K562 (cell line): ENCODE data around the gene BTBD18. TPM values are rescaled to one million over a fixed set of nuclear protein-coding genes. Genes with fewer than 3 reads are reported as not detected.

Experiments used
- BRF2 ChIP-seq: IDR thresholded peaks from 3 replicates; pipeline ENCODE4 v1.6.1; 2011; ENCODE audit warnings: borderline replicate concordance, mild to moderate bottlenecking; ENCODE audit not compliant: insufficient read length, insufficient read depth
- CTCF ChIP-seq, 3 experiments: IDR thresholded peaks in 2 of 3; conservative IDR thresholded peaks in 1 of 3; 2 replicates each; pipeline ENCODE4 v1.5.1; 2011 to 2012; ENCODE audit warnings: low read length in 3 of 3, mild to moderate bottlenecking in 3 of 3, control low read depth in 2 of 3, improper control_type of control experiment in 1 of 3, inconsistent platforms in 1 of 3, low read depth in 1 of 3, mixed read lengths in 1 of 3, moderate library complexity in 1 of 3; ENCODE audit not compliant: insufficient read depth in 2 of 3
- ESRRB ChIP-seq: fragments of 250-450 bp; sonication (Bioruptor Pico); IDR thresholded peaks from 2 replicates; pipeline ENCODE4 v1.5.0; 2020; ENCODE audit warnings: mild to moderate bottlenecking, moderate library complexity, borderline replicate concordance
- FOXJ2 ChIP-seq: fragments of 200-800 bp; sonication (Bioruptor generic); IDR thresholded peaks from 2 replicates; pipeline ENCODE4 v1.6.1; 2016; ENCODE audit warnings: missing genetic modification characterization, missing compliant biosample characterization
- GTF2A2 ChIP-seq: IDR thresholded peaks from 2 replicates; pipeline ENCODE4 v1.6.1; 2016; ENCODE audit warnings: mild to moderate bottlenecking, missing genetic modification characterization, missing compliant biosample characterization
- HCFC1 ChIP-seq: IDR thresholded peaks from 2 replicates; pipeline ENCODE4 v1.6.1; 2012; ENCODE audit warnings: low read depth, low read length, improper control_type of control experiment
- HLTF ChIP-seq: fragments of 450-650 bp; IDR thresholded peaks from 2 replicates; pipeline ENCODE4 v1.6.1; 2016
- JUNB ChIP-seq: fragments of 450-650 bp; formaldehyde crosslinking; conservative IDR thresholded peaks from 2 replicates; pipeline ENCODE4 v1.4.0; 2020; ENCODE audit warnings: mild to moderate bottlenecking
- MED1 ChIP-seq: sonication (generic); formaldehyde crosslinking; IDR thresholded peaks from 2 replicates; pipeline ENCODE4 v1.8.1; 2023; ENCODE audit warnings: missing genetic modification reagents, borderline replicate concordance
- MNT ChIP-seq, 2 experiments: fragments of 450-650 bp; conservative IDR thresholded peaks; 2 replicates each; pipeline ENCODE4 v1.6.1; 2017; ENCODE audit warnings: mild to moderate bottlenecking in 2 of 2, moderate library complexity in 2 of 2
- POLR2A ChIP-seq: fragments of 450-650 bp; conservative IDR thresholded peaks from 2 replicates; pipeline ENCODE4 v1.6.1; 2016
- RAD51 ChIP-seq: fragments of 450-650 bp; IDR thresholded peaks from 2 replicates; pipeline ENCODE4 v1.7.1; 2016; ENCODE audit warnings: low read depth, mild to moderate bottlenecking, borderline replicate concordance
- VEZF1 ChIP-seq: fragments of 200-800 bp; sonication (Bioruptor generic); IDR thresholded peaks from 2 replicates; pipeline ENCODE4 v1.6.1; 2017; ENCODE audit warnings: missing genetic modification characterization, missing compliant biosample characterization
- ZBTB11 ChIP-seq, 3 experiments: fragments of 200-800 bp in 1 of 3; fragments of 250-450 bp in 1 of 3; fragments of 450-650 bp in 1 of 3; sonication (Bioruptor Pico) in 1 of 3; sonication (Bioruptor generic) in 1 of 3; formaldehyde crosslinking in 1 of 3; IDR thresholded peaks; 2 replicates each; pipeline versions ENCODE4 v1.6.1 to v1.8.0; 2016 to 2022; ENCODE audit warnings: mild to moderate bottlenecking in 2 of 3, missing genetic modification characterization in 2 of 3, missing compliant biosample characterization in 1 of 3, moderate library complexity in 1 of 3
- ZNF398 ChIP-seq: fragments of 250-450 bp; sonication (Bioruptor Pico); IDR thresholded peaks from 2 replicates; pipeline ENCODE4 v1.8.0; 2021; ENCODE audit warnings: moderate library complexity, mild to moderate bottlenecking, inconsistent platforms
- polyA plus RNA-seq, 8 experiments: library from polyadenylated mRNA; depleted of rRNA in 4 of 8; stranded (reverse) in 5 of 8; unstranded in 3 of 8; fragments of >200 nt; fragmentation: Nextera tagmentation in 2 of 8; fragmentation: Illumina TruSeq in 1 of 8; extraction: Ambion mirVana in 2 of 8; extraction: Trizol in 1 of 8; gene quantifications; 2 replicates each; pipeline versions ENCODE4 v1.2.1 to v1.2.3, GENCODE V29; 2011 to 2014; ENCODE audit warnings: inconsistent platforms in 1 of 8, missing spikeins in 1 of 8
- total RNA-seq, 7 experiments: library from RNA; depleted of rRNA in 6 of 7; stranded (reverse); fragments of >200 nt in 6 of 7; fragmentation: Illumina TruSeq in 2 of 7; extraction: Trizol in 2 of 7; gene quantifications; 2 replicates each; pipeline versions ENCODE4 v1.2.1 to v1.2.3, GENCODE V29; 2011 to 2021; ENCODE audit warnings: low replicate concordance in 1 of 7

BTBD18 gene
- total and polyA plus RNA-seq, 9 of the 15 experiments (the other 6 are each of a cell fraction or from before 2014, with no cell fraction given): 0.06 TPM; not detected in 8

GRCh38 chr11:57735619-57736298 lies 15.9 kb downstream of the BTBD18 start (continued):
- TF ChIP-seq GTF2A2 (no peak), JUNB (no peak), HCFC1 (no peak), MNT (conservative IDR thresholded peaks at IDR 0.05) (peak; percentile 68 to 77; a peak in 3 of 4 replicates), BRF2 (no peak), POLR2A (0 out of 2 replicates have a peak, but pooled peaks have one; percentile 36), ESRRB (CRISPR knock-in tag) (no peak), VEZF1 (CRISPR knock-in tag) (peak; percentile 83), CTCF (IDR thresholded peaks at IDR 0.05 in 2 of 3, conservative IDR thresholded peaks at IDR 0.05 in 1 of 3; ENCODE audit: insufficient read depth in 2 of 3, low read depth in 1 of 3, low read length in 3 of 3) (no peak), ZNF398 (CRISPR knock-in tag) (no peak), FOXJ2 (no peak), ZBTB11 (CRISPR knock-in tag; IDR thresholded peaks at IDR 0.05) (peak in 1 of 3 experiments; percentile 68; a peak in 1 of 6 replicates), HLTF (no peak), RAD51 (peak; percentile 32; the same call in 1 of the 2 replicates), MED1 (CRISPR knock-in tag) (no peak)
